Sigmoid colon (tissue), 7 donors: ENCODE data around the gene AKAP8. TPM values are rescaled to one million over a fixed set of nuclear protein-coding genes. Genes with fewer than 3 reads are reported as not detected.
"Not testable (repeated sequence)": the region's sequence is repeated elsewhere in the genome, so short reads cannot be mapped to it uniquely, and the experiment has no call there.

Experiments
- DNase-seq: peaks from one replicate; pipeline ENCODE4 v3.0.0-alpha.2; 2019
- H3K27ac ChIP-seq, 4 donors: fragments of 200-600 bp; sonication (generic); one replicate each; pipeline ENCODE4 v1.5.1; 2016 to 2019; ENCODE audit warnings: mild to moderate bottlenecking in 1 of 4
- H3K27me3 ChIP-seq, 3 donors: fragments of 200-600 bp; sonication (generic); one replicate each; pipeline ENCODE4 v1.5.1; 2019; ENCODE audit warnings: mild to moderate bottlenecking in 1 of 3
- H3K36me3 ChIP-seq, 4 donors: fragments of 200-600 bp; sonication (generic); one replicate each; pipeline ENCODE4 v1.5.1; 2016 to 2019
- H3K4me1 ChIP-seq, 4 donors: fragments of 200-600 bp; sonication (generic); one replicate each; pipeline ENCODE4 v1.5.1; 2017 to 2019
- H3K4me3 ChIP-seq, 4 donors: fragments of 200-600 bp; sonication (generic); one replicate each; pipeline ENCODE4 v1.5.1; 2017 to 2019; ENCODE audit warnings: mild to moderate bottlenecking in 2 of 4, moderate library complexity in 1 of 4
- H3K9me3 ChIP-seq, 4 donors: fragments of 200-600 bp in 3 of 4; sonication (generic) in 3 of 4; one replicate each; pipeline versions ENCODE4 v1.5.1 to v1.6.1; 2013 to 2019
- EP300 ChIP-seq, 4 donors: sonication (generic); formaldehyde crosslinking; IDR thresholded peaks; one replicate each; pipeline ENCODE4 v1.6.1; 2017; ENCODE audit warnings: antibody characterized with exemption in 4 of 4
- POLR2A ChIP-seq, 2 donors: fragments of 450-650 bp; IDR thresholded peaks; one replicate each; pipeline ENCODE4 v1.6.1; 2016; ENCODE audit warnings: antibody characterized with exemption in 2 of 2, mild to moderate bottlenecking in 2 of 2, moderate library complexity in 2 of 2
- POLR2AphosphoS5 ChIP-seq, 4 donors: sonication (generic); formaldehyde crosslinking; IDR thresholded peaks; one replicate each; pipeline ENCODE4 v1.6.1; 2017; ENCODE audit warnings: antibody characterized with exemption in 4 of 4
- WGBS, 2 donors: extraction: QIAGEN DNeasy Blood & Tissue Kit; methylation state at CpG; one replicate each; pipeline ENCODE4 v1.1.7; 2013; 5-methylcytosine and 5-hydroxymethylcytosine counted together
- intact Hi-C: fragments of 100-400 bp; cut with DNase I; formaldehyde crosslinking; loops from one replicate; pipeline ENCODE4 v1.15.1; 2023
- polyA plus RNA-seq, 3 donors: library from polyadenylated mRNA; stranded (reverse); fragments of 200-250 nt; gene quantifications; one replicate each; pipeline ENCODE4 v1.2.3, GENCODE V29; 2013
- total RNA-seq, 4 donors: library from RNA; depleted of rRNA; stranded (reverse); fragments of >200 nt; gene quantifications; one replicate each; pipeline ENCODE4 v1.1.0, GENCODE V29; 2016
- TF ChIP-seq, protein P1 (sequence below), 4 experiments: fragments of 450-650 bp in 3 of 4; fragments of 200-600 bp in 1 of 4; IDR thresholded peaks; one replicate each; pipeline ENCODE4 v1.5.1; 2016 to 2019; ENCODE audit warnings: antibody characterized with exemption in 4 of 4, mild to moderate bottlenecking in 3 of 4, moderate library complexity in 2 of 4
- donor health status: healthy with polysubstance abuse.
- donor health status: Bipolar disorder and iron deficiency.
- donor health status: healthy.

AKAP8 gene
- total and polyA plus RNA-seq, 7 donors: 11.4 to 43.8 (median 19.8) TPM

GRCh38 chr19:15340086-15340485, 39.5 kb downstream of the AKAP8 start:
- intact Hi-C loops: no loop called here
- Histone ChIP-seq H3K36me3 (peaks cover 0 to 9% (median 0%) of the 10 kb centered on the region in 4 donors), H3K27me3 (no peaks in the 10 kb centered on the region), H3K27ac (no peak overlapping the region), H3K9me3 (no peaks in the 10 kb centered on the region), H3K4me1 (no peaks in the 10 kb centered on the region), H3K4me3 (no peak overlapping the region)
- 95 to 99% methylated on average over 4 of the region's 4 CpGs for WGBS, 2 donors
- DNase-seq: no peak
- no peak for TF ChIP-seq EP300 (IDR thresholded peaks at IDR 0.05)
- TF ChIP-seq POLR2A (IDR thresholded peaks at IDR 0.05): no peak
- TF ChIP-seq POLR2AphosphoS5 (IDR thresholded peaks at IDR 0.05): no peak
- TF ChIP-seq, protein P1, sequence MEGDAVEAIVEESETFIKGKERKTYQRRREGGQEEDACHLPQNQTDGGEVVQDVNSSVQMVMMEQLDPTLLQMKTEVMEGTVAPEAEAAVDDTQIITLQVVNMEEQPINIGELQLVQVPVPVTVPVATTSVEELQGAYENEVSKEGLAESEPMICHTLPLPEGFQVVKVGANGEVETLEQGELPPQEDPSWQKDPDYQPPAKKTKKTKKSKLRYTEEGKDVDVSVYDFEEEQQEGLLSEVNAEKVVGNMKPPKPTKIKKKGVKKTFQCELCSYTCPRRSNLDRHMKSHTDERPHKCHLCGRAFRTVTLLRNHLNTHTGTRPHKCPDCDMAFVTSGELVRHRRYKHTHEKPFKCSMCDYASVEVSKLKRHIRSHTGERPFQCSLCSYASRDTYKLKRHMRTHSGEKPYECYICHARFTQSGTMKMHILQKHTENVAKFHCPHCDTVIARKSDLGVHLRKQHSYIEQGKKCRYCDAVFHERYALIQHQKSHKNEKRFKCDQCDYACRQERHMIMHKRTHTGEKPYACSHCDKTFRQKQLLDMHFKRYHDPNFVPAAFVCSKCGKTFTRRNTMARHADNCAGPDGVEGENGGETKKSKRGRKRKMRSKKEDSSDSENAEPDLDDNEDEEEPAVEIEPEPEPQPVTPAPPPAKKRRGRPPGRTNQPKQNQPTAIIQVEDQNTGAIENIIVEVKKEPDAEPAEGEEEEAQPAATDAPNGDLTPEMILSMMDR (IDR thresholded peaks at IDR 0.05): no peak

DNA sequence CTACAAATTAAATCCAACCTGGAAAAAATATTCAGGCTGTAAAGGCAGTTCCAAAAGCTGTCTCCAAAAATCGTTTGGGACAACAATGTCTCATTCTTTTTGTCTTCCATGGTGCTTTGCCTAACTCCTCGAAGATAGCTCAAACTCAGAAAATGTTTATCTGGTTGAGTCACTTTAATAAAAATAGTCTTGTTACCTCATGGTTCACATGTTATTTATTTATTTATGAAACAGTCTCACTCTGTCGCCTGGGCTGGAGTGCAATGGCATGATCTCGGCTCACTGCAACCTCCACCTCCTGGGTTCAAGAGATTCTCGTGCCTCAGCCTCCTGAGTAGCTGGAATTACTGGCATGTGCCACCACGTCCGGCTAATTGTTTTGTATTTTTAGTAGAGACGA, 42.4 kb downstream of the AKAP8 start:
- H3K36me3 ChIP-seq: no peaks in the 10 kb centered on the region
- 85 to 86% methylated on average over 8 of the region's 8 CpGs for WGBS, 2 donors
- H3K27ac ChIP-seq: no peak overlapping the region
- no peak overlapping the region for H3K4me3 ChIP-seq
- no peak for DNase-seq
- H3K27me3 ChIP-seq: no peaks in the 10 kb centered on the region
- TF ChIP-seq, protein P1 (IDR thresholded peaks at IDR 0.05): no peak
- TF ChIP-seq POLR2A (IDR thresholded peaks at IDR 0.05) (no peak), EP300 (IDR thresholded peaks at IDR 0.05) (no peak), POLR2AphosphoS5 (IDR thresholded peaks at IDR 0.05) (no peak)
- peaks cover 0 to 12% (median 11%) of the 10 kb centered on the region in 4 donors for H3K4me1 ChIP-seq
- intact Hi-C loops: no loop called here
- no peaks in the 10 kb centered on the region for H3K9me3 ChIP-seq

GRCh38 chr19:15335992-15336391, 43.6 kb downstream of the AKAP8 start:
- H3K27me3 ChIP-seq, H3K27ac ChIP-seq, DNase-seq, H3K9me3 ChIP-seq, intact Hi-C loops, H3K4me3 ChIP-seq, H3K36me3 ChIP-seq: not testable (repeated sequence)
- 83 to 90% methylated on average over 7 of the region's 7 CpGs for WGBS, 2 donors
- H3K4me1 ChIP-seq: peaks cover 0 to 13% (median 12%) of the 10 kb centered on the region in 4 donors

DNA sequence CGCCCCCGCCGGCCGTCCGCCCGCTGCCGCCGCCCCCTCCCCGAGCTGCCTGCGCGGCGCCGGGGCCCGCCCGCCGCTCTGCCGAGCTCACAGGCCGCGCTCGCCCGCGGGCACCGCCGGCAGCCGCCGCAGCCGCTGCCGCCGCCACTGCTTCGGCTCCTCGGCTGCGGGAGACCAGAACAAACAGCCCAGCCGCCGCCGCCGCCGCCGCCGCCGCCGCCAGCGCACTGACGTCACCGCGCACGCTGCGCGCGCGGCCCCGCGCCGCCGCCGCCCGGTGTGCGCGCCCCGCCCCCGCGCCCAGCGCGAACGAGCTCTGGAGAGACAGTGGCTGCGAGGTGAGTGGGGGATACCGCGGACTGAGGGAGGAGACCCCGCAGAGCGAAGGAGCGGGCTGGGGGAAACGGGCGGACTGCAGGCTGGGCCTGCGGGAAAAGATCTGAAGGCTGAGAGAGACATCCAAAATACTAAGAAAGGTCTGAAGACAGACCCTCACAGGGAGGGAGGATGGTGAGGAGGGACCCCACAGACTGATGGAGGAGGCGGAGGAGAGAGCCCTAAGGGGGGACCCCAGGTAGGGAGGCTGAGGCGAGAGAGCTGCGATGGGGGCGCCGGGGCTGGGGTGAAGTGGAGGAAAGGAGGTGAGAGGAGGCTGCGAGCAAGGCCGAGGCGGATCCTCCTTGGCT, 47.1 kb downstream of the AKAP8 start, which contains the start of gene BRD4:
TSS of gene BRD4 (minus strand) at position 229 of the 686 bp plus-strand sequence. CDS start 59,440 bp downstream, outside the sequence.
- intact Hi-C loops: loop anchor here (5.0 kb wide), 3 partner anchors 35 to 120 kb away; partner anchors contain the start of gene AKAP8L
- peaks cover 0 to 47% (median 44%) of the 10 kb centered on the region in 4 donors for H3K4me1 ChIP-seq

More for the DNA sequence above, 47.1 kb downstream of the AKAP8 start, which contains the start of gene BRD4:
- Histone ChIP-seq H3K4me3 (peak within 1 kb of the TSS; percentile 86 to 94 (median 88)), H3K36me3 (no peaks in the 10 kb centered on the region), H3K27ac (peak within 1 kb of the TSS; percentile 91 to 97 (median 96)), H3K9me3 (no peaks in the 10 kb centered on the region), H3K27me3 (no peaks in the 10 kb centered on the region)
- TF ChIP-seq POLR2A (IDR thresholded peaks at IDR 0.05): no peak
- peak; percentile 66 to 87 (median 69) for TF ChIP-seq POLR2AphosphoS5 (IDR thresholded peaks at IDR 0.05)
- TF ChIP-seq EP300 (IDR thresholded peaks at IDR 0.05): no peak
- TF ChIP-seq, protein P1 (IDR thresholded peaks at IDR 0.05): no peak
- peak; percentile 85 for DNase-seq
- WGBS, 2 donors: 1 to 2% methylated on average over 81 of the region's 81 CpGs
